Activated T-cell treated with anti-CD3 and anti-CD28 coated beads, Interleukin-2, amount 50 U/mL, for 72 hours (primary cell): Measurements from ENCODE around the gene MPEG1. TPM values are rescaled to one million over a fixed set of nuclear protein-coding genes. Genes with fewer than 3 reads are reported as not detected.

ENCODE experiments used
- ATAC-seq, 2 donors: fragments of 150-1000 bp; cut with Tn5 transposase; replicated peaks in 1 of 2; 2 replicates each; pipeline ENCODE4 v1.10.0; 2021; ENCODE audit warnings: moderate library complexity in 2 of 2, mild to moderate bottlenecking in 1 of 2
- DNase-seq, 2 donors: peaks; one replicate each; pipeline ENCODE4 v3.0.0; 2021 to 2022; ENCODE audit warnings: mixed read lengths in 1 of 2
- H3K27ac Mint-ChIP-seq: one replicate; pipeline ENCODE4 v1.8.0; 2022; ENCODE audit warnings: mild to moderate bottlenecking, moderate library complexity, mixed read lengths
- H3K27me3 Mint-ChIP-seq: one replicate; pipeline ENCODE4 v1.8.0; 2022; ENCODE audit warnings: low read depth, mixed read lengths
- H3K36me3 Mint-ChIP-seq, 2 donors: one replicate each; pipeline ENCODE4 v1.8.0; 2022; ENCODE audit warnings: mixed read lengths in 2 of 2, mild to moderate bottlenecking in 1 of 2; ENCODE audit not compliant: insufficient read depth in 2 of 2
- H3K4me1 Mint-ChIP-seq: one replicate; pipeline ENCODE4 v1.8.0; 2022; ENCODE audit warnings: low read depth, mixed read lengths
- H3K4me3 Mint-ChIP-seq, 2 donors: one replicate each; pipeline ENCODE4 v1.8.0; 2022; ENCODE audit warnings: mild to moderate bottlenecking in 2 of 2, mixed read lengths in 2 of 2, moderate library complexity in 2 of 2
- H3K9me3 Mint-ChIP-seq, 2 donors: one replicate each; pipeline ENCODE4 v1.8.0; 2022; ENCODE audit warnings: mixed read lengths in 2 of 2
- total RNA-seq, 2 donors: library from RNA; stranded (reverse); gene quantifications; one replicate each; pipeline ENCODE4 v1.2.3, GENCODE V29; 2022

The MPEG1 gene
- total RNA-seq, 2 donors from 2014 or later, result 0.05 TPM; not detected in 1

DNA sequence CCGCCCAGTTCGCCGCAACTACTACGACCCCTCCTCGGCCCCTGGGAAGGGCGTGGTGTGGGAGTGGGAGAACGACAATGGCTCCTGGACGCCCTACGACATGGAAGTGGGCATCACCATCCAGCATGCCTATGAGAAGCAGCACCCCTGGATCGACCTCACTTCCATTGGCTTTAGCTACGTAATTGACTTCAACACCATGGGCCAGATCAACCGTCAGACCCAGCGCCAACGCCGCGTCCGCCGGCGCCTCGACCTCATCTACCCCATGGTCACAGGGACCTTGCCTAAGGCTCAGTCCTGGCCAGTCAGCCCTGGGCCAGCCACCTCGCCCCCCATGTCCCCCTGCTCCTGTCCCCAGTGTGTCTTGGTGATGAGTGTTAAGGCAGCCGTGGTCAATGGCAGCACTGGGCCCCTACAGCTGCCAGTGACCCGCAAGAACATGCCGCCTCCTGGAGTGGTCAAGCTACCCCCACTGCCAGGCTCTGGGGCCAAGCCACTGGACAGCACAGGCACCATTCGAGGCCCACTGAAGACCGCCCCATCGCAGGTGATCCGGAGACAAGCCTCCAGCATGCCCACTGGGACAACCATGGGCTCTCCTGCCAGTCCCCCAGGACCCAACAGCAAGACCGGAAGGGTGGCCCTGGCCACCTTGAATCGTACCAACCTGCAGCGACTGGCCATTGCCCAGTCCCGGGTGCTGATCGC lies 30.8 kb downstream of the MPEG1 start:
- H3K27me3 Mint-ChIP-seq, result peaks cover 13% of the 10 kb centered on the region
- no peak overlapping the region for H3K4me3 Mint-ChIP-seq
- H3K27ac Mint-ChIP-seq, result no peak overlapping the region
- DNase-seq (no peak), ATAC-seq (no peak)
- H3K4me1 Mint-ChIP-seq, result no peaks in the 10 kb centered on the region
- H3K9me3 Mint-ChIP-seq, result peaks cover 0 to 3% of the 10 kb centered on the region in 2 donors
- H3K36me3 Mint-ChIP-seq, result peaks cover 0 to 5% of the 10 kb centered on the region in 2 donors

DNA sequence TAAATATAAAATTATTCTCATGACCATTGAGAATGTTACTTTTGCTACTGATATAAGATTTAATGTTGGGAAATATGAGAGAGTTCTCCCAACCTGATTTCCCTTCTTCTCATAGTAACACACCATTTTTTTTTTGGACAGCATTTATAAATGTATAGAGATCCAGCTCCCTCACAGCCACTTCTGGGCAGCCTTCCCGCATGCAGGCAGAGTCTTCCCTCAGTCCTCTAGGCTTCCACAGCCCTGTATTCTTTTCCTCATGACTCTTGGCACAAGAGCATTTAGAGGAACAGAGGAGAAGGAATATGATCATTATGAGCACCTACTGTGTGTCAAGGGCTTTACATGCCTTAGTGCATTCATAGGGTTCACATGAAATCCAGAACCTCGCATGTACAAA lies 31.8 kb downstream of the MPEG1 start:
- peaks cover 0 to 5% of the 10 kb centered on the region in 2 donors for H3K36me3 Mint-ChIP-seq
- H3K27ac Mint-ChIP-seq, result no peak overlapping the region
- H3K4me1 Mint-ChIP-seq, result peaks cover under 1% of the 10 kb centered on the region

GRCh38 chr11:59180168-59180776 lies 32.5 kb downstream of the MPEG1 start:
- DNase-seq (no peak), ATAC-seq (no peak)
- H3K27ac Mint-ChIP-seq, result no peak overlapping the region
- H3K4me3 Mint-ChIP-seq, result no peak overlapping the region
- peaks cover 0 to 3% of the 10 kb centered on the region in 2 donors for H3K9me3 Mint-ChIP-seq
- peaks cover 6% of the 10 kb centered on the region for H3K4me1 Mint-ChIP-seq
- H3K36me3 Mint-ChIP-seq, result peaks cover 0 to 5% of the 10 kb centered on the region in 2 donors
- H3K27me3 Mint-ChIP-seq, result peaks cover 13% of the 10 kb centered on the region

More for the DNA sequence above, 31.8 kb downstream of the MPEG1 start:
- Mint-ChIP-seq H3K4me3 (no peak overlapping the region), H3K9me3 (peaks cover 0 to 3% of the 10 kb centered on the region in 2 donors), H3K27me3 (peaks cover 13% of the 10 kb centered on the region)
- ATAC-seq, result no peak
- no peak for DNase-seq

GRCh38 chr11:59179121-59179520 lies 33.6 kb downstream of the MPEG1 start:
- Mint-ChIP-seq H3K4me1 (peaks cover 14% of the 10 kb centered on the region), H3K27ac (no peak overlapping the region), H3K27me3 (peaks cover 15% of the 10 kb centered on the region)

DNA sequence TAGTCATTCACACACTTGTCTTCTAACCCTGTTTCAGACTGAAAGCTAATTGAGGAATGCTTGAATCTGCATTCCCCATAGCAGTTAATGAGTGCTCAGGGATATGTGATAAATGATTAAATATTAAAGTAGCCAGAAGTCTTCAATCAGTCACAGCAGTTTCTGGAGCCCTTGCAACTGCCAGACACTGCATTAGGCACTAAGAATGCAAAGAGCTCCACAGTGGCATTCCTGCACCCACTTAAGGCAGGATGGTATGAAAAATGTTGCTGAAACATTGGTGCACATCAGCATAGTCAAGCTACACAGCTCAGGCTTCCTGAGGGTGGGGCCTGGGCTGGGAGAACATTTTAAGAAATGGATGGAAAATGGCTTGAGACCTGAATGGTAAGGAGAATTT lies 34.3 kb downstream of the MPEG1 start:
- peaks cover 18% of the 10 kb centered on the region for H3K4me1 Mint-ChIP-seq
- DNase-seq, result no peak
- peaks cover 21% of the 10 kb centered on the region for H3K27me3 Mint-ChIP-seq
- H3K4me3 Mint-ChIP-seq, result no peak overlapping the region
- peaks cover 0 to 5% of the 10 kb centered on the region in 2 donors for H3K36me3 Mint-ChIP-seq
- H3K27ac Mint-ChIP-seq, result no peak overlapping the region
- ATAC-seq, result no peak
- H3K9me3 Mint-ChIP-seq, result peaks cover 0 to 3% of the 10 kb centered on the region in 2 donors

More at GRCh38 chr11:59179121-59179520, 33.6 kb downstream of the MPEG1 start:
- no peak for DNase-seq
- Mint-ChIP-seq H3K4me3 (no peak overlapping the region), H3K36me3 (peaks cover 0 to 5% of the 10 kb centered on the region in 2 donors), H3K9me3 (peaks cover 0 to 3% of the 10 kb centered on the region in 2 donors)
- no peak for ATAC-seq

GRCh38 chr11:59176330-59176729 lies 36.4 kb downstream of the MPEG1 start:
- Mint-ChIP-seq H3K27me3 (peaks cover 29% of the 10 kb centered on the region), H3K9me3 (peaks cover 0 to 3% of the 10 kb centered on the region in 2 donors), H3K4me1 (peaks cover 26% of the 10 kb centered on the region), H3K4me3 (no peak overlapping the region), H3K27ac (no peak overlapping the region), H3K36me3 (peaks cover 2 to 5% of the 10 kb centered on the region in 2 donors)
- DNase-seq, result no peak
- ATAC-seq, result no peak

DNA sequence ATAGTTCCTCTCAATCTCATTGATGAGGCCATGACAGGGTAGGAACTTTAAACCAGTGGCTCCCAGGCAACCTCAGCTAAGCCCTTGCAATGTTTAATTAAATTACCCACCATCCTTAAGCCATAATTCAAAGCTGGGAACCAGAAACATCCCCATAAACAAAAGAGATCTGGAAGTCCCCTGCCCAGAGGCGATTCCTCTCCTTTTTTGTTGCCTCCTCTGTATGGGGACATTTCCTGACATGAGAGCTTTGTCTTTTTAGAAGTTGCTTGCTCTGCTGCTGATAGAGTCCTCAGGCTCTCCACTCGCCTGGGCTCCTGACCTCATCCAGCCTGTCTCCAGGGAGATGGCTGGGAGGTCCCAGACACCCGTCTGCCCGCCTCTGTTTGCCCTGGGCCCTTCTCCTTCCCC lies 37.6 kb downstream of the MPEG1 start:
- no peak for DNase-seq
- ATAC-seq, result no peak
- H3K36me3 Mint-ChIP-seq, result peaks cover 2 to 5% of the 10 kb centered on the region in 2 donors
- H3K27ac Mint-ChIP-seq, result no peak overlapping the region
- H3K27me3 Mint-ChIP-seq, result peaks cover 29% of the 10 kb centered on the region
- no peak overlapping the region for H3K4me3 Mint-ChIP-seq
- H3K9me3 Mint-ChIP-seq, result peaks cover 0 to 3% of the 10 kb centered on the region in 2 donors
- peaks cover 26% of the 10 kb centered on the region for H3K4me1 Mint-ChIP-seq

GRCh38 chr11:59174664-59175033 lies 38.1 kb downstream of the MPEG1 start:
- H3K4me1 Mint-ChIP-seq, result peaks cover 26% of the 10 kb centered on the region

GRCh38 chr11:59173964-59174663 lies 38.6 kb downstream of the MPEG1 start:
- no peak overlapping the region for H3K27ac Mint-ChIP-seq
- peaks cover 29% of the 10 kb centered on the region for H3K27me3 Mint-ChIP-seq
- no peaks in the 10 kb centered on the region for H3K9me3 Mint-ChIP-seq
- peaks cover 0 to 2% of the 10 kb centered on the region in 2 donors for H3K36me3 Mint-ChIP-seq
- H3K4me1 Mint-ChIP-seq, result peaks cover 26% of the 10 kb centered on the region
- no peak for DNase-seq
- ATAC-seq, result no peak
- H3K4me3 Mint-ChIP-seq, result peak overlapping the region in 1 of 2 donors; percentile 16

More at GRCh38 chr11:59174664-59175033, 38.1 kb downstream of the MPEG1 start:
- ATAC-seq (peak; percentile 32 to 47), DNase-seq (peak; percentile 18 to 37)
- peaks cover 0 to 3% of the 10 kb centered on the region in 2 donors for H3K9me3 Mint-ChIP-seq
- no peak overlapping the region for H3K4me3 Mint-ChIP-seq
- peaks cover 29% of the 10 kb centered on the region for H3K27me3 Mint-ChIP-seq
- no peak overlapping the region for H3K27ac Mint-ChIP-seq
- H3K36me3 Mint-ChIP-seq, result peaks cover 1 to 2% of the 10 kb centered on the region in 2 donors

DNA sequence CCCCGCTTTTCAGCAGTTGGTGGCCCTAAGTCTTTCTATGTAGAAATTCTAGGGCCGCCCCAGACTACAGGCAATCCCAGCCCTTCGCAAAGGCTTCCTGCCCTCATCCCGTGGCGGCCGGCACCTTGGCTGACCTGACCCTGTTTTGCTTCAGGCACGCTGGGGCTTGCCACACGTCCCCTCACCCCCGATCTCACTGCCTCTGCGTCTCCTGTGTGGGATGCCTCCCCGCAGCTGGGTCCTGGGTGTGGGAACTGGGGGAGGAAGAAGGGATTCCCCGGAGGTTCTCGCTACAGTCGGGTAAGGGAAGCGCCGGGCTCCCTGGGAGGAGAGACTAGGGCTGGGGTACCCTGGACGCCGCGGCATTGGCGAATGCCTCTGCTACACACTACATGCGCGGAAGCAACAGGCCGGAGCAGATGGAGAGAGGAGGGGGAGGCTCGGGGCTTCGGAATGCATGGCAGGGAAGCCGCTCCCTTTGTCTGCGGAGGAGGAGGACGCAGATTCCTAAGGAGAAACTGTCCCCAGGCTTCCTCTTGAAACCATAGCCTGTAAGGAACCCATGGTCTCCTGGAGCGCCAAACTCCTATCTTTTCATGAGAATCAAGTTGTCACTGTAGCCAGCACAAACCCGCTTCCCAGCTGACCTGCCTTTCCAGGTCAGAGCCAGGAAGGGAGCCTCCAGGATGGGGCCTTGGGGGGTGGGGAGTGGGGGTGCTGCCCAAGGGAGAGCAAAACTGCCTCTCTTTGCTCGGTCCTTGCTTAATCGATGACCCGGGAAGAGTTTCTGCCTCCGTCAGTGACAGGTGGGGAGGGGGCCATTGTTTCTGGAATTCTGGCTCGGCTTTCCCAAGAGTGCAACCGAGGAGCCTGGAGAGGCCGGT lies 39.4 kb downstream of the MPEG1 start:
- Mint-ChIP-seq H3K9me3 (no peaks in the 10 kb centered on the region), H3K27ac (no peak overlapping the region), H3K4me3 (peak overlapping the region; percentile 86 to 88), H3K4me1 (peaks cover 26% of the 10 kb centered on the region), H3K36me3 (peaks cover 0 to 2% of the 10 kb centered on the region in 2 donors), H3K27me3 (peaks cover 29% of the 10 kb centered on the region)
- ATAC-seq, result no peak
- DNase-seq, result no peak

DNA sequence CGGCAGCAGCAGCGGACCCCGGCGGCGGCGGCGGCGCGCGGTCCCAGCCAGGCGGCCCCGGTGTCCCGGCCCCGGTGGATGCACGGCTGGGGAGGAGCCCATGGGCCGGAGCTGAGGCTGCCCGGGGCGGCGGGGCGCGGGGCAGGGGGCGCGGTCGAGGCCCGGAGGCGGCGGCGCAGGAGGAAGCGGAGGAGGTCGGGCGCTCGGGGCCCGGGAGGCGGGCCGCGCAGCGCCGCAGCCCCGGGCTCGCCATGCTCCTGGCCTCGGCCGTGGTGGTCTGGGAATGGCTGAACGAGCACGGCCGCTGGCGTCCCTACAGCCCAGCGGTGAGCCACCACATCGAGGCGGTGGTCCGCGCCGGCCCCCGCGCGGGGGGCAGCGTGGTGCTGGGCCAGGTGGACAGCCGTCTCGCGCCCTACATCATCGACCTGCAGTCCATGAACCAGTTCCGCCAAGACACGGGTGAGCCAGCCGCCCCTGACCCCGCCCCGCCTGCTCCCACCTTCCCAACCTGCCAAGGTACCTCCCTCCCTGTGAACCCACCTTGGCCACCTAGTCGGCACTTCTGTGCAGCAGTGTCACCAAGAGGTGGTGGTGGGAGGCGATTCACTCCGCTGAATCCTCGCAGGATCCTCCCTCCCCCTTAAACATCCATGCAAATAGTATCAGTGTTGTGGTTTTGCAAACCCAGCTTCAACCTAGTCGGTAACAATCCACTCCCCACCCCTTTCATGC lies 40.2 kb downstream of the MPEG1 start:
- H3K36me3 Mint-ChIP-seq, result peaks cover 0 to 2% of the 10 kb centered on the region in 2 donors
- ATAC-seq (peak; percentile 38 to 55), DNase-seq (peak; percentile 28 to 31)
- peaks cover 23% of the 10 kb centered on the region for H3K27me3 Mint-ChIP-seq
- no peaks in the 10 kb centered on the region for H3K9me3 Mint-ChIP-seq
- peaks cover 26% of the 10 kb centered on the region for H3K4me1 Mint-ChIP-seq
- no peak overlapping the region for H3K27ac Mint-ChIP-seq
- H3K4me3 Mint-ChIP-seq, result peak overlapping the region; percentile 86 to 88
